Naive thymus-derived CD4-positive, alpha-beta T cell (primary cell): ENCODE results near the gene CYP24A1. TPM values are rescaled to one million over a fixed set of nuclear protein-coding genes. Genes with fewer than 3 reads are reported as not detected.

Source experiments
- ATAC-seq: fragments of 150-1000 bp; cut with Tn5 transposase; 2 replicates; pipeline ENCODE4 v1.10.0; 2021; ENCODE audit warnings: mild to moderate bottlenecking, moderate library complexity
- CTCF ChIA-PET: fragments of 350-600 bp; sonication (Branson Sonifier 250); formaldehyde crosslinking; loops from one replicate; lab custom pipeline; 2021; ENCODE audit warnings: antibody characterized with exemption; lab: Charles Lee
- POLR2A ChIA-PET: fragments of 350-600 bp; sonication (Branson Sonifier 250); formaldehyde crosslinking; loops from one replicate; lab custom pipeline; 2021; ENCODE audit warnings: antibody characterized with exemption, inconsistent platforms; lab: Charles Lee
- DNase-seq, 9 donors: peaks; one replicate each; pipeline versions ENCODE4 v3.0.0 to v3.0.0-alpha.2; 2020 to 2022; ENCODE audit warnings: mixed read lengths in 1 of 9
- H3K27ac ChIP-seq: one replicate; pipeline ENCODE4 v1.7.0; 2013; ENCODE audit warnings: mild to moderate bottlenecking, low read depth, low read length, moderate library complexity
- H3K27me3 ChIP-seq, 2 donors: one replicate each; pipeline ENCODE4 v1.7.0; 2013; ENCODE audit warnings: low read length in 2 of 2, mild to moderate bottlenecking in 2 of 2, moderate library complexity in 2 of 2; ENCODE audit not compliant: control insufficient read depth in 2 of 2, insufficient read depth in 2 of 2
- H3K36me3 ChIP-seq, 3 experiments: 1 replicate in 2 of 3; 2 replicates in 1 of 3; pipeline ENCODE4 v1.7.0; 2013; ENCODE audit warnings: low read length in 3 of 3, mild to moderate bottlenecking in 3 of 3, moderate library complexity in 1 of 3; ENCODE audit not compliant: insufficient read depth in 3 of 3, control insufficient read depth in 2 of 3
- H3K4me1 ChIP-seq, 2 donors: one replicate each; pipeline ENCODE4 v1.7.0; 2013; ENCODE audit warnings: low read length in 2 of 2, mild to moderate bottlenecking in 2 of 2, moderate library complexity in 1 of 2; ENCODE audit not compliant: control insufficient read depth in 2 of 2, insufficient read depth in 2 of 2
- H3K4me3 ChIP-seq: 2 replicates; pipeline ENCODE4 v1.7.0; 2013; ENCODE audit warnings: mild to moderate bottlenecking, low read length
- H3K9me3 ChIP-seq, 3 experiments: 1 replicate in 2 of 3; 2 replicates in 1 of 3; pipeline ENCODE4 v1.7.0; 2013; ENCODE audit warnings: low read length in 3 of 3; ENCODE audit not compliant: control insufficient read depth in 2 of 3
- H3K27ac Mint-ChIP-seq, 9 donors: one replicate each; pipeline ENCODE4 v1.8.0; 2020 to 2022; ENCODE audit warnings: mixed read lengths in 9 of 9, mild to moderate bottlenecking in 8 of 9, moderate library complexity in 5 of 9, inconsistent platforms in 2 of 9
- H3K27me3 Mint-ChIP-seq, 5 donors: one replicate each; pipeline ENCODE4 v1.8.0; 2021 to 2022; ENCODE audit warnings: mixed read lengths in 5 of 5, mild to moderate bottlenecking in 1 of 5
- H3K36me3 Mint-ChIP-seq, 5 donors: one replicate each; pipeline ENCODE4 v1.8.0; 2020 to 2022; ENCODE audit warnings: mixed read lengths in 5 of 5, mild to moderate bottlenecking in 3 of 5, inconsistent platforms in 1 of 5
- H3K4me1 Mint-ChIP-seq, 7 donors: one replicate each; pipeline ENCODE4 v1.8.0; 2020 to 2022; ENCODE audit warnings: mixed read lengths in 7 of 7, mild to moderate bottlenecking in 3 of 7, inconsistent platforms in 1 of 7
- H3K4me3 Mint-ChIP-seq, 10 donors: one replicate each; pipeline ENCODE4 v1.8.0; 2020 to 2022; ENCODE audit warnings: mild to moderate bottlenecking in 10 of 10, mixed read lengths in 10 of 10, moderate library complexity in 6 of 10, inconsistent platforms in 2 of 10
- H3K9me3 Mint-ChIP-seq, 11 donors: one replicate each; pipeline ENCODE4 v1.8.0; 2020 to 2022; ENCODE audit warnings: mixed read lengths in 11 of 11, mild to moderate bottlenecking in 4 of 11, inconsistent platforms in 1 of 11, moderate library complexity in 1 of 11
- intact Hi-C, 2 donors: fragments of 100-400 bp; cut with micrococcal nuclease; formaldehyde crosslinking; loops; one replicate each; pipeline ENCODE4 v1.15.1; 2023
- polyA plus RNA-seq, 2 donors: library from polyadenylated mRNA; unstranded; fragments of 300-500 nt; fragmentation: Illumina TruSeq; gene quantifications; one replicate each; pipeline ENCODE4 v1.2.3, GENCODE V29; 2021
- total RNA-seq, 6 experiments: library from RNA in 5 of 6; stranded (reverse) in 5 of 6; gene quantifications; 1 replicate in 5 of 6; 2 replicates in 1 of 6; pipeline ENCODE4 v1.2.3 and lab custom pipeline; 2021 to 2026

The CYP24A1 gene
- total and polyA plus RNA-seq, 7 experiments from 2014 or later, result 0.78 TPM; not detected in 6

DNA sequence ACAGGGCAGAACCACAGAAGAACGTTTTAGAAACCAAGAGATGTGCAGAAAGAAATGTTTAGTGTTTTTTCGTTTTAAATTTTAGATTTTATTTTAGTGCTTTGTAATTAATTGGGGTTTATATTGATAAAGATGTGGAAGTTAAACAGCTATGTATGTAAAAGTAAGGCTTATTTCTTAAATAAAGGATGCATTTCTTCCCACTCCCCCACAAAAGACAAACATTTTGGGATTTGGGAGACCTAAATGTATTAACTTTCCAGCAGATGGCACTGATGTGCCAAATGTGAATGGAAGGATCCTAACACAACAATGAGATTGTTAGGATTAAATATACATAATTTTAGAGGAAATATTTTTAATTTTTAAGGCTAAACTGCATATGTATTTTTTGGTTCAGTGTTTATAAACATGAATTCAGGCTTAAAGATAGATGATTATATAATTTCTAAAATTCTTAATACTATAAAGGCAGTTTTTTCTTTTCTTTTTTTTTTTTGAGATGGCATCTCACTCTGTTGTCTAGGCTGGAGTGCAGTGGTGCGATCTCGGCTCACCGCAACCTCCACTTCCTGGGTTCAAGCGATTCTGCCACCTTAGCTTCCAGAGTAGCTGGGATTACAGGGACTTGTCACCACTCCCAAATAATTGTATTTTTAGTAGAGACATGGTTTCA is 46.1 kb upstream of the CYP24A1 start:
- H3K9me3 Mint-ChIP-seq, result no peaks in the 10 kb centered on the region
- Histone ChIP-seq H3K27ac (no peak overlapping the region), H3K36me3 (peaks cover 0 to 22% (median 5%) of the 10 kb centered on the region in 3 experiments), H3K9me3 (no peaks in the 10 kb centered on the region), H3K27me3 (no peaks in the 10 kb centered on the region), H3K4me1 (peaks cover 0 to 17% of the 10 kb centered on the region in 2 donors), H3K4me3 (no peak overlapping the region)
- no peak for DNase-seq
- H3K36me3 Mint-ChIP-seq, result peaks cover 0 to 16% (median 10%) of the 10 kb centered on the region in 5 donors
- no peaks in the 10 kb centered on the region for H3K27me3 Mint-ChIP-seq
- intact Hi-C loops, result loop anchor here in 1 of 2 donors (1.0 kb wide), 1 partner anchor 426 kb away; no protein-coding TSS in a partner anchor
- ATAC-seq, result no peak
- H3K4me3 Mint-ChIP-seq, result no peak overlapping the region
- CTCF ChIA-PET, result interaction anchor here (1.0 to 1.3 kb wide), 2 partner anchors 12 to 424 kb away, joined by 3 to 4 read pairs; partner anchors contain the start of gene PFDN4
- POLR2A ChIA-PET, result no interaction called here
- peak overlapping the region in 1 of 9 donors; percentile 83 for H3K27ac Mint-ChIP-seq
- H3K4me1 Mint-ChIP-seq, result peaks cover 18 to 34% (median 24%) of the 10 kb centered on the region in 7 donors

DNA sequence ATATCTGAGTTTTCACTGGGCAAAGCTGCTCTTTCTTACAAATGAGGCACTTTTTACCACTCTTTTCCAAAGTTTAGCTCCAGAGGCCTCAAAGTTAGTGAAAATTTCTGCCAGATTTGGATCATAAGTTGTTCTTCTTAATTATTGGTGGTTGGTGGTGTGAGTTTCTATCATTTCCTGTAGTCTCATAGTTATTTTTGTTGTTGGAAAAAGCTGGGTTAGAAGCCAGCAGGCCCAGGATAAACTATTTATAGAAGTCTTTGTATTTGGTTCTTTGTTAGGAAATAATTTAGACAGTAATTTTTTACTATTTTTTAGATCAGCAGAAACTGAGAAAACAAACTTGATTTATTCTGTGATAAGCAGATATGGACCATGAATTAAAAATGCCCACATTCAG is 44.7 kb upstream of the CYP24A1 start:
- Histone ChIP-seq H3K9me3 (no peaks in the 10 kb centered on the region), H3K4me3 (no peak overlapping the region), H3K36me3 (peaks cover 0 to 27% (median 5%) of the 10 kb centered on the region in 3 experiments), H3K27me3 (no peaks in the 10 kb centered on the region), H3K4me1 (peaks cover 0 to 17% of the 10 kb centered on the region in 2 donors), H3K27ac (no peak overlapping the region)
- no peak for ATAC-seq
- Mint-ChIP-seq H3K4me3 (no peak overlapping the region), H3K27me3 (no peaks in the 10 kb centered on the region), H3K9me3 (no peaks in the 10 kb centered on the region), H3K4me1 (peaks cover 18 to 41% (median 28%) of the 10 kb centered on the region in 7 donors), H3K27ac (peak overlapping the region in 3 of 9 donors; percentile 2 to 68 (median 54)), H3K36me3 (peaks cover 0 to 16% (median 10%) of the 10 kb centered on the region in 5 donors)
- intact Hi-C loops, result no loop called here
- POLR2A ChIA-PET, result no interaction called here
- no peak for DNase-seq
- CTCF ChIA-PET, result no interaction called here

DNA sequence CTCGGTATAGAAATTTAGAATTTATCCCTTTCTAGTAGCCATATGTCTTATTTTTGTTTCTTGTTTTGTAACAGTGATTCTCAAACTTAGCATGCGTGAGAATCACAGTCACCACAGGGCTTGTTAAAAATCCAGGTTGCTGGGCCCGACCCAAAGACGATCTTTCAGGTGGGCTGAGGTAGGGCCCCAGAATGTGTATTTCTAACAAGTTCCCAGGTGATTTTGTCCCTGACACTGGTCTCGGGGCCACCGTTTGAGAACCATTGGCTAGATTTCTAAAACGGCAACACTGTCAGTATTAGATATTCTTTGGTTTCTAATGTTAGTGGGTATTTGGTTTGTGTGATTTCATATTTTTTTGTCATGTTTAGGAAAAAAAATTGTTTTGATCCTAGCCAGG is 44.0 kb upstream of the CYP24A1 start:
- ATAC-seq, result no peak
- peak overlapping the region in 2 of 9 donors; percentile 5 to 20 for H3K27ac Mint-ChIP-seq

DNA sequence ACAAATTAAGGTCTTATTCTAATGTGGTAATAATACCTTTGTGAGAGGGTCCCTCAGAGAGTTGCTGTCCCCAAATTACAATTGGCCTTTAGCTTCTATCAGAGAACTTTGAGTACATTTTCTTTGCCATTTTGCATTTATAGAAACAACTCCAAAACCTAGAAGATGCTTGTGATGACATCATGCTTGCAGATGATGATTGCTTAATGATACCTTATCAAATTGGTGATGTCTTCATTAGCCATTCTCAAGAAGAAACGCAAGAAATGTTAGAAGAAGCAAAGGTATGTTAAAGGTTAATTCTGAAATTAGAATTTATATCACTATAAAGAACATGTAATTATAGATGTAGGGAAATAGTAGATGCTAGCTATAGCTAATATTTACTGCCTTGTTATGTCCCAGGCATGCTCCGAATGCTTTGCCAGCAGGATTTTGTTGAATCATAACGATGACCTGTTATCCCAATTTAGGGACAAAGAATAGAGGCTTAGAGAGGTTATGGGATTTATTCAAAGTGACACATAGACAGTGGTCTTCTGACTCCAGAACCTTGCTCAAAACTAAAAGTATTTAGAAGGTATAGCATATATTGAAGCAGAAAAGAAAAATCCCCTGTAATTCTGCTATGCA is 41.5 kb upstream of the CYP24A1 start:
- Mint-ChIP-seq H3K27ac (no peak overlapping the region), H3K4me3 (no peak overlapping the region), H3K27me3 (no peaks in the 10 kb centered on the region), H3K4me1 (peaks cover 7 to 40% (median 28%) of the 10 kb centered on the region in 7 donors), H3K9me3 (no peaks in the 10 kb centered on the region), H3K36me3 (peaks cover 0 to 21% (median 10%) of the 10 kb centered on the region in 5 donors)
- intact Hi-C loops, result no loop called here
- Histone ChIP-seq H3K4me3 (no peak overlapping the region), H3K27ac (no peak overlapping the region), H3K4me1 (no peaks in the 10 kb centered on the region), H3K36me3 (peaks cover 0 to 27% (median 5%) of the 10 kb centered on the region in 3 experiments), H3K9me3 (no peaks in the 10 kb centered on the region), H3K27me3 (no peaks in the 10 kb centered on the region)
- no peak for ATAC-seq
- DNase-seq, result no peak
- CTCF ChIA-PET, result no interaction called here
- POLR2A ChIA-PET, result no interaction called here

More for the DNA sequence above, 44.0 kb upstream of the CYP24A1 start:
- CTCF ChIA-PET, result no interaction called here
- Histone ChIP-seq H3K27me3 (no peaks in the 10 kb centered on the region), H3K27ac (no peak overlapping the region), H3K9me3 (no peaks in the 10 kb centered on the region), H3K4me1 (peaks cover 0 to 17% of the 10 kb centered on the region in 2 donors), H3K36me3 (peaks cover 0 to 27% (median 5%) of the 10 kb centered on the region in 3 experiments), H3K4me3 (no peak overlapping the region)
- H3K9me3 Mint-ChIP-seq, result no peaks in the 10 kb centered on the region
- H3K27me3 Mint-ChIP-seq, result no peaks in the 10 kb centered on the region
- no peak for DNase-seq
- intact Hi-C loops, result no loop called here
- H3K4me1 Mint-ChIP-seq, result peaks cover 19 to 44% (median 31%) of the 10 kb centered on the region in 7 donors
- H3K4me3 Mint-ChIP-seq, result no peak overlapping the region
- POLR2A ChIA-PET, result no interaction called here
- peaks cover 0 to 16% (median 10%) of the 10 kb centered on the region in 5 donors for H3K36me3 Mint-ChIP-seq

DNA sequence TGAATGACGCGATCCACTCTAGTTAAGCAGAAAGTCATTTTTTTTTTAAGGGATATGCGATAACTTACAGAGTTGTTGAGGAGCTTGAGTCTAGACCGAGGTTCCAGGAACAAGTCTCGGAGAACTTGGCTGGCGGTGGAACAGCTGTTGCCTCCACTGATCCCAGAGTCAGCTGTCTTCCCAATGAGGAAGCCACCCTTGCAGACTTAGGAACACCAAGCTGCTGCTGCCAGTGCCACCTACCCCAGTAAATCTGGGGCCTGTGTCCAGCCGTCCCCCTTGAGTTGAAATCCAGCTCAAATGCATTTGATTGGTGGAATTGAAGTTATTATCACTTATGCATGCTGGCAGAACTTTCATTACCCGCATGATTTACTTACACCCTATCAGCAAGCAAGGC is 40.8 kb upstream of the CYP24A1 start:
- Histone ChIP-seq H3K4me3 (no peak overlapping the region), H3K27me3 (no peaks in the 10 kb centered on the region), H3K36me3 (peaks cover 0 to 27% (median 5%) of the 10 kb centered on the region in 3 experiments), H3K27ac (no peak overlapping the region), H3K9me3 (no peaks in the 10 kb centered on the region), H3K4me1 (peaks cover 2 to 3% of the 10 kb centered on the region in 2 donors)
- intact Hi-C loops, result no loop called here
- Mint-ChIP-seq H3K27ac (no peak overlapping the region), H3K4me3 (no peak overlapping the region), H3K4me1 (peaks cover 14 to 45% (median 35%) of the 10 kb centered on the region in 7 donors), H3K9me3 (no peaks in the 10 kb centered on the region), H3K36me3 (peaks cover 0 to 22% (median 10%) of the 10 kb centered on the region in 5 donors), H3K27me3 (no peaks in the 10 kb centered on the region)
- ChIA-PET CTCF (interaction anchor here (4.1 kb wide), 1 partner anchor 14 kb away, joined by 17 read pairs; no protein-coding TSS in a partner anchor), POLR2A (no interaction called here)
- DNase-seq (no peak), ATAC-seq (no peak)

DNA sequence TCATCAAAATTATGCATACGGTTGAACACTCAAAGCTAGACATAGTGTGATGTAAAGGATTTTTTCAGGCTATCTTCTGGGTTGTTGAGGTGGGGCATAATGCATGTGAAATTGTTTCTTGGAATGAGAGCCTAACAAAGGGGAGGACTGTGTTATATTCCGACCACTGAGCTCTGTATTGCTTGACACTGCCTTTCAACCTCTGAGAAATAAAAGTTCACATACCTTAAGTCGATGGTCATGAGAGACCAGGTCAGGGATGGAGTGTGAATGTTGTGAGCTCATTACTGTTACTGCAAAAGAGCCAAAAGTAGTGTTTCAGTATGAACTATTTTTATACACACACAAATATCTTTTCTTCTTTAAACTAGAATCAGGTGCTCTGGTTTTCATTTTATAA is 39.1 kb upstream of the CYP24A1 start:
- Mint-ChIP-seq H3K27ac (peak overlapping the region in 1 of 9 donors; percentile 61), H3K4me1 (peaks cover 21 to 54% (median 46%) of the 10 kb centered on the region in 7 donors), H3K4me3 (no peak overlapping the region), H3K9me3 (no peaks in the 10 kb centered on the region), H3K27me3 (no peaks in the 10 kb centered on the region), H3K36me3 (peaks cover 0 to 22% (median 10%) of the 10 kb centered on the region in 5 donors)
- ChIA-PET POLR2A (no interaction called here), CTCF (interaction anchor here (0.5 to 4.1 kb wide), 2 partner anchors 12 to 154 kb away, joined by 3 to 17 read pairs; no protein-coding TSS in a partner anchor)
- Histone ChIP-seq H3K36me3 (peaks cover 0 to 31% (median 5%) of the 10 kb centered on the region in 3 experiments), H3K27ac (no peak overlapping the region), H3K4me3 (no peak overlapping the region), H3K4me1 (peaks cover 14 to 15% of the 10 kb centered on the region in 2 donors), H3K27me3 (no peaks in the 10 kb centered on the region), H3K9me3 (no peaks in the 10 kb centered on the region)
- intact Hi-C loops, result no loop called here
- DNase-seq (no peak), ATAC-seq (no peak)
